Activated CD8-positive, alpha-beta memory T cell treated with anti-CD3 and anti-CD28 coated beads, Interleukin-2, amount 10 ng/mL, durations not matched to agents 7 days and 5 days (primary cell): ENCODE measurements around the gene COTL1. TPM values are rescaled to one million over a fixed set of nuclear protein-coding genes. Genes with fewer than 3 reads are reported as not detected.
"Not testable (repeated sequence)": the region's sequence is repeated elsewhere in the genome, so short reads cannot be mapped to it uniquely, and the experiment has no call there.

Experiments
- ATAC-seq: fragments of 150-1000 bp; cut with Tn5 transposase; one replicate; pipeline ENCODE4 v1.10.0; 2021; ENCODE audit warnings: moderate library complexity
- CTCF ChIA-PET: fragments of 350-600 bp; sonication (Branson Sonifier 250); formaldehyde crosslinking; loops from one replicate; lab custom pipeline; 2021; ENCODE audit warnings: antibody characterized with exemption; lab: Charles Lee
- DNase-seq: peaks from one replicate; pipeline ENCODE4 v3.0.0-alpha.2; 2020
- H3K27ac Mint-ChIP-seq: one replicate; pipeline ENCODE4 v1.8.0; 2021; ENCODE audit warnings: mild to moderate bottlenecking, mixed read lengths
- H3K27me3 Mint-ChIP-seq: one replicate; pipeline ENCODE4 v1.8.0; 2021; ENCODE audit warnings: mixed read lengths
- H3K36me3 Mint-ChIP-seq: one replicate; pipeline ENCODE4 v1.8.0; 2021; ENCODE audit warnings: mild to moderate bottlenecking, mixed read lengths
- H3K4me1 Mint-ChIP-seq: one replicate; pipeline ENCODE4 v1.8.0; 2021; ENCODE audit warnings: mixed read lengths
- H3K4me3 Mint-ChIP-seq: one replicate; pipeline ENCODE4 v1.8.0; 2021; ENCODE audit warnings: mild to moderate bottlenecking, moderate library complexity, mixed read lengths
- H3K9me3 Mint-ChIP-seq: one replicate; pipeline ENCODE4 v1.8.0; 2022; ENCODE audit warnings: low read depth, mixed read lengths
- total RNA-seq, 2 experiments: library from RNA; stranded (reverse); gene quantifications; one replicate each; pipeline ENCODE4 v1.2.3, GENCODE V29; 2021

COTL1 gene
- total RNA-seq, 2 experiments from 2014 or later: 1,052 to 1,190 TPM

- DNase-seq (no peak), ATAC-seq (no peak)
- Mint-ChIP-seq H3K9me3 (peaks cover 20% of the 10 kb centered on the region), H3K36me3 (peaks cover 56% of the 10 kb centered on the region), H3K27me3 (no peaks in the 10 kb centered on the region), H3K27ac (no peak overlapping the region), H3K4me1 (peaks cover 39% of the 10 kb centered on the region), H3K4me3 (no peak overlapping the region)
- CTCF ChIA-PET: no interaction called here
Measured at GRCh38 chr16:84530590-84530989, 87.3 kb downstream of the COTL1 start.

GRCh38 chr16:84529607-84530006 lies 88.3 kb downstream of the COTL1 start:
- Mint-ChIP-seq H3K4me3 (no peak overlapping the region), H3K9me3 (peaks cover 20% of the 10 kb centered on the region), H3K36me3 (peaks cover 55% of the 10 kb centered on the region), H3K27ac (no peak overlapping the region), H3K27me3 (no peaks in the 10 kb centered on the region), H3K4me1 (peaks cover 44% of the 10 kb centered on the region)
- CTCF ChIA-PET: interaction anchor here (1.0 to 2.4 kb wide), 4 partner anchors 10 to 19 kb away, joined by 3 to 7 read pairs (median 4); no protein-coding TSS in a partner anchor
- no peak for ATAC-seq
- no peak for DNase-seq

GRCh38 chr16:84528322-84528721 lies 89.6 kb downstream of the COTL1 start:
- no peak overlapping the region for H3K27ac Mint-ChIP-seq
- DNase-seq: no peak
- peaks cover 54% of the 10 kb centered on the region for H3K4me1 Mint-ChIP-seq
- no peaks in the 10 kb centered on the region for H3K27me3 Mint-ChIP-seq
- ATAC-seq: no peak
- CTCF ChIA-PET: interaction anchor here (1.5 to 2.4 kb wide), 4 partner anchors 10 to 22 kb away, joined by 3 to 7 read pairs (median 6); no protein-coding TSS in a partner anchor
- H3K4me3 Mint-ChIP-seq: no peak overlapping the region
- peaks cover 20% of the 10 kb centered on the region for H3K9me3 Mint-ChIP-seq
- H3K36me3 Mint-ChIP-seq: peaks cover 61% of the 10 kb centered on the region

GRCh38 chr16:84527532-84528269 lies 90.2 kb downstream of the COTL1 start:
- no peak for ATAC-seq
- no peak for DNase-seq
- Mint-ChIP-seq H3K36me3 (peaks cover 60% of the 10 kb centered on the region), H3K27me3 (no peaks in the 10 kb centered on the region), H3K4me1 (peaks cover 54% of the 10 kb centered on the region), H3K4me3 (no peak overlapping the region), H3K9me3 (peaks cover 20% of the 10 kb centered on the region), H3K27ac (no peak overlapping the region)
- CTCF ChIA-PET: interaction anchor here (1.5 to 2.4 kb wide), 3 partner anchors 9 to 21 kb away, joined by 3 to 7 read pairs (median 6); no protein-coding TSS in a partner anchor

GRCh38 chr16:84526794-84527531 lies 90.9 kb downstream of the COTL1 start:
- H3K4me1 Mint-ChIP-seq: peaks cover 61% of the 10 kb centered on the region
- peaks cover 20% of the 10 kb centered on the region for H3K9me3 Mint-ChIP-seq

GRCh38 chr16:84524941-84525581 lies 92.8 kb downstream of the COTL1 start:
- CTCF ChIA-PET: interaction anchor here (0.7 to 1.5 kb wide), 4 partner anchors 12 to 29 kb away, joined by 3 to 6 read pairs (median 4); no protein-coding TSS in a partner anchor
- Mint-ChIP-seq H3K9me3 (peaks cover 10% of the 10 kb centered on the region), H3K27ac (peak overlapping the region; percentile 43), H3K36me3 (peaks cover 43% of the 10 kb centered on the region), H3K4me1 (peaks cover 80% of the 10 kb centered on the region), H3K4me3 (peak overlapping the region; percentile 18)
- not testable (repeated sequence) for DNase-seq, ATAC-seq, H3K27me3 Mint-ChIP-seq

More at GRCh38 chr16:84526794-84527531, 90.9 kb downstream of the COTL1 start:
- Mint-ChIP-seq H3K27ac (no peak overlapping the region), H3K27me3 (no peaks in the 10 kb centered on the region), H3K36me3 (peaks cover 59% of the 10 kb centered on the region), H3K4me3 (no peak overlapping the region)
- CTCF ChIA-PET: interaction anchor here (0.8 to 1.9 kb wide), 3 partner anchors 9 to 184 kb away, joined by 3 to 6 read pairs (median 3); no protein-coding TSS in a partner anchor
- DNase-seq (no peak), ATAC-seq (no peak)

GRCh38 chr16:84524346-84524920 lies 93.4 kb downstream of the COTL1 start:
- H3K27me3 Mint-ChIP-seq: no peaks in the 10 kb centered on the region
- peaks cover 85% of the 10 kb centered on the region for H3K4me1 Mint-ChIP-seq
- peak overlapping the region; percentile 52 for H3K27ac Mint-ChIP-seq
- DNase-seq (peak; percentile 76), ATAC-seq (peak; percentile 48)
- H3K36me3 Mint-ChIP-seq: peaks cover 38% of the 10 kb centered on the region
- CTCF ChIA-PET: interaction anchor here (0.9 to 1.5 kb wide), 5 partner anchors 12 to 31 kb away, joined by 3 to 6 read pairs (median 3); no protein-coding TSS in a partner anchor
- H3K4me3 Mint-ChIP-seq: peak overlapping the region; percentile 18
- H3K9me3 Mint-ChIP-seq: peaks cover 5% of the 10 kb centered on the region

GRCh38 chr16:84521497-84521770 lies 96.4 kb downstream of the COTL1 start:
- CTCF ChIA-PET: interaction anchor here (1.3 to 6.2 kb wide), 2 partner anchors 10 to 15 kb away, joined by 3 to 52 read pairs; no protein-coding TSS in a partner anchor
- Mint-ChIP-seq H3K4me1 (peaks cover 91% of the 10 kb centered on the region), H3K27me3 (no peaks in the 10 kb centered on the region), H3K9me3 (no peaks in the 10 kb centered on the region), H3K4me3 (no peak overlapping the region), H3K36me3 (peaks cover 37% of the 10 kb centered on the region), H3K27ac (peak overlapping the region; percentile 52)
- no peak for DNase-seq
- ATAC-seq: no peak

GRCh38 chr16:84520725-84521496 lies 97.0 kb downstream of the COTL1 start:
- Mint-ChIP-seq H3K4me1 (peaks cover 93% of the 10 kb centered on the region), H3K4me3 (no peak overlapping the region), H3K36me3 (peaks cover 38% of the 10 kb centered on the region), H3K9me3 (no peaks in the 10 kb centered on the region), H3K27me3 (no peaks in the 10 kb centered on the region), H3K27ac (peak overlapping the region; percentile 96)
- ATAC-seq (no peak), DNase-seq (no peak)
- CTCF ChIA-PET: interaction anchor here (0.9 to 6.2 kb wide), 7 partner anchors 10 to 218 kb away, joined by 3 to 52 read pairs (median 3); no protein-coding TSS in a partner anchor

GRCh38 chr16:84519855-84520254 lies 98.0 kb downstream of the COTL1 start:
- Mint-ChIP-seq H3K27ac (peak overlapping the region; percentile 96), H3K36me3 (peaks cover 39% of the 10 kb centered on the region), H3K4me1 (peaks cover 95% of the 10 kb centered on the region), H3K4me3 (peak overlapping the region; percentile 63), H3K27me3 (no peaks in the 10 kb centered on the region), H3K9me3 (no peaks in the 10 kb centered on the region)
- CTCF ChIA-PET: interaction anchor here (0.7 to 6.2 kb wide), 17 partner anchors 10 to 219 kb away, joined by 3 to 52 read pairs (median 4); no protein-coding TSS in a partner anchor
- peak; percentile 82 for DNase-seq
- no peak for ATAC-seq

GRCh38 chr16:84518804-84519341 lies 99.0 kb downstream of the COTL1 start:
- DNase-seq (peak; percentile 96), ATAC-seq (peak; percentile 52)
- peak overlapping the region; percentile 63 for H3K4me3 Mint-ChIP-seq
- no peaks in the 10 kb centered on the region for H3K9me3 Mint-ChIP-seq
- H3K36me3 Mint-ChIP-seq: peaks cover 41% of the 10 kb centered on the region
- peak overlapping the region; percentile 96 for H3K27ac Mint-ChIP-seq
- no peaks in the 10 kb centered on the region for H3K27me3 Mint-ChIP-seq
- CTCF ChIA-PET: interaction anchor here (1.0 to 6.2 kb wide), 15 partner anchors 9 to 431 kb away, joined by 3 to 52 read pairs (median 5); no protein-coding TSS in a partner anchor
- peaks cover 95% of the 10 kb centered on the region for H3K4me1 Mint-ChIP-seq
